ENCODE results near the gene SPON2.

GRCh38 chr4:1124818-1125217 is 47.6 kb downstream of the SPON2 start:
- TF ChIP-seq, protein P1, sequence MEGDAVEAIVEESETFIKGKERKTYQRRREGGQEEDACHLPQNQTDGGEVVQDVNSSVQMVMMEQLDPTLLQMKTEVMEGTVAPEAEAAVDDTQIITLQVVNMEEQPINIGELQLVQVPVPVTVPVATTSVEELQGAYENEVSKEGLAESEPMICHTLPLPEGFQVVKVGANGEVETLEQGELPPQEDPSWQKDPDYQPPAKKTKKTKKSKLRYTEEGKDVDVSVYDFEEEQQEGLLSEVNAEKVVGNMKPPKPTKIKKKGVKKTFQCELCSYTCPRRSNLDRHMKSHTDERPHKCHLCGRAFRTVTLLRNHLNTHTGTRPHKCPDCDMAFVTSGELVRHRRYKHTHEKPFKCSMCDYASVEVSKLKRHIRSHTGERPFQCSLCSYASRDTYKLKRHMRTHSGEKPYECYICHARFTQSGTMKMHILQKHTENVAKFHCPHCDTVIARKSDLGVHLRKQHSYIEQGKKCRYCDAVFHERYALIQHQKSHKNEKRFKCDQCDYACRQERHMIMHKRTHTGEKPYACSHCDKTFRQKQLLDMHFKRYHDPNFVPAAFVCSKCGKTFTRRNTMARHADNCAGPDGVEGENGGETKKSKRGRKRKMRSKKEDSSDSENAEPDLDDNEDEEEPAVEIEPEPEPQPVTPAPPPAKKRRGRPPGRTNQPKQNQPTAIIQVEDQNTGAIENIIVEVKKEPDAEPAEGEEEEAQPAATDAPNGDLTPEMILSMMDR (IDR thresholded peaks at IDR 0.05): no peak
- no peak for TF ChIP-seq SIN3A (IDR thresholded peaks at IDR 0.05; ENCODE audit: borderline replicate concordance, insufficient read depth, low read depth, low read length)

Data from Panc1 (cell line).